Lower lobe of right lung (tissue), 2 donors: ENCODE measurements around the gene OGFOD1. TPM values are rescaled to one million over a fixed set of nuclear protein-coding genes. Genes with fewer than 3 reads are reported as not detected.

Experiments used
- ATAC-seq, 2 donors: fragments of 200-7000 bp; cut with Tn5 transposase; one replicate each; pipeline ENCODE4 v1.9.1; 2020 to 2022; ENCODE audit warnings: mild to moderate bottlenecking in 2 of 2, moderate library complexity in 2 of 2
- DNase-seq: peaks from one replicate; pipeline ENCODE4 v3.0.0-alpha.2; 2020
- H3K27ac ChIP-seq: fragments of 200-600 bp; one replicate; pipeline ENCODE4 v1.8.0; 2022
- H3K27me3 ChIP-seq: fragments of 200-600 bp; one replicate; pipeline ENCODE4 v1.8.0; 2022; ENCODE audit warnings: low read depth
- H3K36me3 ChIP-seq: fragments of 200-600 bp; one replicate; pipeline ENCODE4 v1.8.0; 2022; ENCODE audit warnings: mild to moderate bottlenecking
- H3K4me1 ChIP-seq: fragments of 200-600 bp; one replicate; pipeline ENCODE4 v1.8.0; 2022
- H3K4me3 ChIP-seq: fragments of 200-600 bp; one replicate; pipeline ENCODE4 v1.8.0; 2022; ENCODE audit warnings: mild to moderate bottlenecking
- H3K9me3 ChIP-seq: fragments of 200-600 bp; one replicate; pipeline ENCODE4 v1.8.0; 2022
- CTCF ChIP-seq: fragments of 200-600 bp; IDR thresholded peaks from one replicate; pipeline ENCODE4 v1.8.0; 2022; ENCODE audit warnings: antibody characterized with exemption, mild to moderate bottlenecking
- intact Hi-C: fragments of 100-400 bp; cut with DNase I; formaldehyde crosslinking; loops from one replicate; pipeline ENCODE4 v1.11.0; 2022
- total RNA-seq: library from RNA; stranded (reverse); fragmentation: NEBNext Ultra II Directional; extraction: Animal tissue kit (Norgen Biotek cat#: 25700); gene quantifications from one replicate; pipeline ENCODE4 v1.2.1, GENCODE V29; 2021
- donor health status: DM: no; HTN: yes; CAD: no; lungs with severe emphysema.

The OGFOD1 gene
- total RNA-seq, 1 donor from 2014 or later = 26.8 TPM

GRCh38 chr16:56518425-56518824 lies 67.1 kb downstream of the OGFOD1 start:
- ATAC-seq (no peak), DNase-seq (no peak)
- no peak overlapping the region for H3K4me3 ChIP-seq
- no peak overlapping the region for H3K27ac ChIP-seq
- intact Hi-C loops = loop anchor here (10.0 kb wide), 1 partner anchor 186 kb away; no protein-coding TSS in a partner anchor
- TF ChIP-seq CTCF = no peak
- H3K4me1 ChIP-seq = peaks cover 37% of the 10 kb centered on the region
- H3K9me3 ChIP-seq = no peaks in the 10 kb centered on the region
- no peaks in the 10 kb centered on the region for H3K36me3 ChIP-seq
- no peaks in the 10 kb centered on the region for H3K27me3 ChIP-seq

GRCh38 chr16:56519459-56520250 lies 68.3 kb downstream of the OGFOD1 start, which contains the start of gene BBS2:
BBS2 (minus strand) TSS chr16:56520024; CDS start chr16:56519862, 162 bp downstream.
- Histone ChIP-seq H3K4me1 (peaks cover 27% of the 10 kb centered on the region), H3K27me3 (no peaks in the 10 kb centered on the region), H3K36me3 (no peaks in the 10 kb centered on the region), H3K4me3 (peak within 1 kb of the TSS; percentile 95), H3K27ac (peak within 1 kb of the TSS; percentile 88), H3K9me3 (no peaks in the 10 kb centered on the region)
- peak; percentile 97 to 99 for ATAC-seq
- peak; percentile 13 for TF ChIP-seq CTCF
- DNase-seq = peak; percentile 93
- intact Hi-C loops = loop anchor here (10.0 kb wide), 1 partner anchor 185 kb away; no protein-coding TSS in a partner anchor

DNA sequence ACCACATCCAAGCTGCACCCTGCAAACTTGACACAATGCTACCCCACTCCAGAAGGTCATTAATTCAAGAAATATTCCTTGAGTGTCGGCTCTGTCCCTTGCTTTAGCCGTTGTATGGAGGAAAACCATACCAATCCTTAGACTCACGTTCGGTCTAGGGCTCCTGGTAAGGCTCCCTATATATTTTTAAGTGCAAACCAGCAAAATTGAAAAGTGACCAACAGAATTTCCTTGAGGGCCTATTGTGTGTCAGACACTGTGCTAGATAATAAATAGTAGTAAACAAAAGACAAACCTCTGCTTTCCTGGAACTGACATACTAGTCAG lies 68.9 kb downstream of the OGFOD1 start:
- peak overlapping the region; percentile 88 for H3K27ac ChIP-seq
- intact Hi-C loops = no loop called here
- H3K27me3 ChIP-seq = no peaks in the 10 kb centered on the region

GRCh38 chr16:56525236-56525635 lies 73.9 kb downstream of the OGFOD1 start:
- intact Hi-C loops = no loop called here
- Histone ChIP-seq H3K27ac (no peak overlapping the region), H3K4me1 (peaks cover 5% of the 10 kb centered on the region), H3K4me3 (no peak overlapping the region), H3K27me3 (no peaks in the 10 kb centered on the region), H3K36me3 (no peaks in the 10 kb centered on the region), H3K9me3 (no peaks in the 10 kb centered on the region)
- DNase-seq (no peak), ATAC-seq (no peak)
- no peak for TF ChIP-seq CTCF

More for the DNA sequence above, 68.9 kb downstream of the OGFOD1 start:
- no peak for DNase-seq
- Histone ChIP-seq H3K4me3 (peak overlapping the region; percentile 95), H3K4me1 (peaks cover 27% of the 10 kb centered on the region), H3K36me3 (no peaks in the 10 kb centered on the region), H3K9me3 (no peaks in the 10 kb centered on the region)
- TF ChIP-seq CTCF = no peak
- no peak for ATAC-seq

Other genes with a start within 250 kb of the OGFOD1 start
- gene AMFR, start 26.0 kb upstream of the OGFOD1 start, total RNA-seq = 90.4 TPM
- gene NUDT21, start 222 bp upstream of the OGFOD1 start, total RNA-seq = 80.3 TPM
- gene BBS2, start 68.5 kb downstream of the OGFOD1 start, total RNA-seq = 42.2 TPM
- gene MT4, start 113.5 kb downstream of the OGFOD1 start, total RNA-seq = not detected
- gene MT3, start 138.0 kb downstream of the OGFOD1 start, total RNA-seq = not detected
- gene MT2A, start 157.0 kb downstream of the OGFOD1 start, total RNA-seq = 223 TPM
- 158 TPM for gene MT1E, start 174.2 kb downstream of the OGFOD1 start, total RNA-seq
- 29.8 TPM for gene MT1M, start 181.1 kb downstream of the OGFOD1 start, total RNA-seq
- gene MT1A, start 187.1 kb downstream of the OGFOD1 start, total RNA-seq = 4.7 TPM
- not detected for gene MT1B, start 200.3 kb downstream of the OGFOD1 start, total RNA-seq
- 12.6 TPM for gene MT1F, start 206.4 kb downstream of the OGFOD1 start, total RNA-seq
- gene MT1G, start 216.5 kb downstream of the OGFOD1 start, total RNA-seq = 25.3 TPM
- 4.3 TPM for gene MT1H, start 218.3 kb downstream of the OGFOD1 start, total RNA-seq
- 95.7 TPM for gene MT1X, start 230.9 kb downstream of the OGFOD1 start, total RNA-seq